Psoas muscle (tissue), 8 donors: ENCODE results near the gene ZNF48. TPM values are rescaled to one million over a fixed set of nuclear protein-coding genes. Genes with fewer than 3 reads are reported as not detected.
A peak's percentile ranks its signal among the peaks of the same experiment; 100 is the strongest.

Source experiments
- ATAC-seq, 4 donors: fragments of 200-7000 bp; cut with Tn5 transposase; one replicate each; pipeline ENCODE4 v1.9.1; 2020; ENCODE audit warnings: moderate library complexity in 3 of 4, mild to moderate bottlenecking in 2 of 4
- DNase-seq, 2 donors: peaks; one replicate each; pipeline ENCODE4 v3.0.0-alpha.2; 2020
- H3K27ac ChIP-seq: fragments of 200-600 bp; one replicate; pipeline ENCODE4 v1.8.0; 2022
- H3K27me3 ChIP-seq, 3 donors: fragments of 200-600 bp in 1 of 3; one replicate each; pipeline versions ENCODE4 v1.6.1 to v1.8.0; 2013 to 2022; ENCODE audit warnings: low read length in 2 of 3, mild to moderate bottlenecking in 2 of 3, moderate library complexity in 1 of 3; ENCODE audit not compliant: insufficient read depth in 3 of 3
- H3K36me3 ChIP-seq, 2 donors: fragments of 200-600 bp in 1 of 2; one replicate each; pipeline versions ENCODE4 v1.6.1 to v1.8.0; 2013 to 2022; ENCODE audit warnings: low read depth in 1 of 2, mild to moderate bottlenecking in 1 of 2, moderate library complexity in 1 of 2; ENCODE audit not compliant: insufficient read depth in 1 of 2
- H3K4me1 ChIP-seq: fragments of 200-600 bp; one replicate; pipeline ENCODE4 v1.8.0; 2022
- H3K4me3 ChIP-seq: fragments of 200-600 bp; one replicate; pipeline ENCODE4 v1.8.0; 2022; ENCODE audit warnings: mild to moderate bottlenecking
- H3K9me3 ChIP-seq: fragments of 200-600 bp; one replicate; pipeline ENCODE4 v1.8.0; 2022
- CTCF ChIP-seq: fragments of 200-600 bp; IDR thresholded peaks from one replicate; pipeline ENCODE4 v1.8.0; 2022; ENCODE audit warnings: antibody characterized with exemption
- WGBS, 3 donors: extraction: QIAGEN DNeasy Blood & Tissue Kit; methylation state at CpG; one replicate each; pipeline versions ENCODE4 v1.1.6 to v1.1.7; 2013; 5-methylcytosine and 5-hydroxymethylcytosine counted together
- intact Hi-C, 2 donors: fragments of 100-400 bp; cut with DNase I; formaldehyde crosslinking; loops; one replicate each; pipeline versions ENCODE4 v1.11.0 to v1.14.2; 2022
- polyA plus RNA-seq, 3 donors: library from polyadenylated mRNA; stranded (reverse); fragments of 200-250 nt; gene quantifications; one replicate each; pipeline ENCODE4 v1.2.3, GENCODE V29; 2013
- total RNA-seq, 4 donors: library from RNA; stranded (reverse); fragmentation: NEBNext Ultra II Directional in 2 of 4; extraction: Animal tissue kit (Norgen Biotek cat#: 25700) in 2 of 4; gene quantifications; one replicate each; pipeline versions ENCODE4 v1.2.1 to v1.2.4, GENCODE V29; 2021 to 2023
- donor health status: healthy with polysubstance abuse.
- donor health status: DM: no; HTN: no; CAD: no; lungs with moderate emphysema.
- donor health status: Bipolar disorder and iron deficiency.
- donor health status: healthy.
- donor health status: DM: yes; HTN: yes; CAD: no.
- donor health status: DM: no; HTN: no; CAD: no.
- donor health status: DM: no; HTN: no; CAD: no.
- donor health status: DM: yes; HTN: yes; CAD: no.

ZNF48 gene
- total and polyA plus RNA-seq, 7 donors: 2.3 to 7.8 (median 5.2) TPM

DNA sequence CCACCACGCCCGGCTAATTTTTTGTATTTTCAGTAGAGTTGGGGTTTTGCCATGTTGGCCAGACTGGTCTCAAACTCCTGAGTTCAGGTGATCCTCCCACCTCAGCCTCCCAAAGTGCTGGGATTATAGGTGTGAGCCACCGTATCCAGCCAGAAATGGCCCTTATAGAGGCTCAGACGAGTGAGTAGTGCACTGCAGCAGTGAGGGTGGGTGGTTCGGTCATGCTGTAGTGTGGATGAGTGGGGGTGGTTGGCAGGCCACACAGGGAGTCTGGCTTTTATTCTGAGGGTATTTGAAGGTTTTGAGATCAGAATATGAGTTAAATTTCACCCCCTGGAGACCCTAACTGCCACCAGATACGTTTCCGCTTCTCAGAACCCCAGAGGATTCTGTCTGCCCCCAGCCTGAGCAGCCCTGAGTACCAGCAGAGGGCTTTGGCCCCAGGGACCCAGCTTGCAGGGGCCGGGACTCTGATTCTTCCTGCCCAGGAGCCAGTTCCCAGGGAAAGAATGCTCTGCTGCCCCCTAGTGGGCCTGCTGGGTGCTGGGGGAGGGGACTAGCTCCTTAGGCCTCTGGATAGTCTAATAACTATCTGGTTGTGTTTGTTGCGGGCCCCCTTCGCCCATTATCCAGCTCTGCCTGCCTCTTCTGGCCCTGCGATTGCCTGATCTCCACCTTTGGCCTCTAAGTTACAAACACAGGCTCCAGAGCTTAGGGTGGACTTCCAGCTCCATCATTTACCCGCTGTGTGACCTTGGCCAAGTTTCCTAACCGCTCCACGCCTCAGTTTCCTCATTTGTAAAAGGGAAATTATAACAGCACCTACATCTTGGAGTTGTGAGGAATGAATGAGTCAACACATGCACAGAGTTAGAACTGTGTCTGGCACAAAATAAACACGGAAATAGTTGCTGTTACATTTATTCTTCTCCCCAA lies 14.2 kb downstream of the ZNF48 start:
- intact Hi-C loops: loop anchor here in 1 of 2 donors (5.0 to 10.0 kb wide), 2 partner anchors 37 to 315 kb away; partner anchors contain the start of genes MYL11, TBC1D10B, TBX6 and YPEL3
- TF ChIP-seq CTCF: peak; percentile 96
- Histone ChIP-seq H3K9me3 (no peaks in the 10 kb centered on the region), H3K27ac (no peak overlapping the region), H3K36me3 (peaks cover 2 to 42% of the 10 kb centered on the region in 2 donors), H3K27me3 (no peaks in the 10 kb centered on the region), H3K4me1 (peaks cover 21% of the 10 kb centered on the region), H3K4me3 (no peak overlapping the region)
- peak; percentile 91 to 96 for DNase-seq
- ATAC-seq: peak; percentile 76 to 78 (median 78)
- 38 to 50% (median 41%) methylated on average over 15 of the region's 15 CpGs for WGBS, 3 donors

GRCh38 chr16:30413112-30413806 lies 18.0 kb downstream of the ZNF48 start:
- ATAC-seq: no peak
- peaks cover 15% of the 10 kb centered on the region for H3K4me1 ChIP-seq
- WGBS, 3 donors: 79 to 88% (median 82%) methylated on average over 6 of the region's 6 CpGs
- H3K4me3 ChIP-seq: no peak overlapping the region
- no peaks in the 10 kb centered on the region for H3K27me3 ChIP-seq
- intact Hi-C loops: no loop called here
- TF ChIP-seq CTCF: no peak
- no peak for DNase-seq
- peak overlapping the region; percentile 50 for H3K27ac ChIP-seq
- H3K9me3 ChIP-seq: no peaks in the 10 kb centered on the region
- H3K36me3 ChIP-seq: peaks cover 2 to 44% of the 10 kb centered on the region in 2 donors

GRCh38 chr16:30414159-30414558 lies 18.9 kb downstream of the ZNF48 start:
- intact Hi-C loops: no loop called here
- peak overlapping the region; percentile 50 for H3K27ac ChIP-seq
- peaks cover 6% of the 10 kb centered on the region for H3K4me1 ChIP-seq
- H3K27me3 ChIP-seq: no peaks in the 10 kb centered on the region
- H3K4me3 ChIP-seq: no peak overlapping the region
- no peak for DNase-seq
- 48 to 72% (median 48%) methylated on average over 5 of the region's 5 CpGs for WGBS, 3 donors
- TF ChIP-seq CTCF: no peak
- ATAC-seq: peak in 3 of 4 donors; percentile 15 to 41 (median 29)
- H3K36me3 ChIP-seq: peaks cover 2 to 38% of the 10 kb centered on the region in 2 donors
- H3K9me3 ChIP-seq: no peaks in the 10 kb centered on the region

GRCh38 chr16:30416047-30416603 lies 20.9 kb downstream of the ZNF48 start:
- no peaks in the 10 kb centered on the region for H3K27me3 ChIP-seq
- ATAC-seq (no peak), DNase-seq (no peak)
- H3K27ac ChIP-seq: no peak overlapping the region
- H3K4me1 ChIP-seq: no peaks in the 10 kb centered on the region
- H3K9me3 ChIP-seq: no peaks in the 10 kb centered on the region
- WGBS, 3 donors: 83 to 90% (median 88%) methylated on average over 4 of the region's 4 CpGs
- H3K4me3 ChIP-seq: no peak overlapping the region
- intact Hi-C loops: no loop called here
- peaks cover 2 to 33% of the 10 kb centered on the region in 2 donors for H3K36me3 ChIP-seq
- TF ChIP-seq CTCF: no peak
